Activated gamma-delta T cell (primary cell): Measurements from ENCODE around the gene ANO9.

Source experiments
- DNase-seq: peaks from one replicate; lab custom pipeline; 2025; lab: John Stamatoyannopoulos, UW
- total RNA-seq, 2 donors: gene quantifications; one replicate each; lab custom pipeline; 2026; lab: John Stamatoyannopoulos, UW

Gene ANO9, protein sequence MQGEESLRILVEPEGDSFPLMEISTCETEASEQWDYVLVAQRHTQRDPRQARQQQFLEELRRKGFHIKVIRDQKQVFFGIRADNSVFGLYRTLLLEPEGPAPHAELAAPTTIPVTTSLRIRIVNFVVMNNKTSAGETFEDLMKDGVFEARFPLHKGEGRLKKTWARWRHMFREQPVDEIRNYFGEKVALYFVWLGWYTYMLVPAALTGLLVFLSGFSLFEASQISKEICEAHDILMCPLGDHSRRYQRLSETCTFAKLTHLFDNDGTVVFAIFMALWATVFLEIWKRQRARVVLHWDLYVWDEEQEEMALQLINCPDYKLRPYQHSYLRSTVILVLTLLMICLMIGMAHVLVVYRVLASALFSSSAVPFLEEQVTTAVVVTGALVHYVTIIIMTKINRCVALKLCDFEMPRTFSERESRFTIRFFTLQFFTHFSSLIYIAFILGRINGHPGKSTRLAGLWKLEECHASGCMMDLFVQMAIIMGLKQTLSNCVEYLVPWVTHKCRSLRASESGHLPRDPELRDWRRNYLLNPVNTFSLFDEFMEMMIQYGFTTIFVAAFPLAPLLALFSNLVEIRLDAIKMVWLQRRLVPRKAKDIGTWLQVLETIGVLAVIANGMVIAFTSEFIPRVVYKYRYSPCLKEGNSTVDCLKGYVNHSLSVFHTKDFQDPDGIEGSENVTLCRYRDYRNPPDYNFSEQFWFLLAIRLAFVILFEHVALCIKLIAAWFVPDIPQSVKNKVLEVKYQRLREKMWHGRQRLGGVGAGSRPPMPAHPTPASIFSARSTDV
- total RNA-seq = 117 to 122 reads per million in 2 donors

DNA sequence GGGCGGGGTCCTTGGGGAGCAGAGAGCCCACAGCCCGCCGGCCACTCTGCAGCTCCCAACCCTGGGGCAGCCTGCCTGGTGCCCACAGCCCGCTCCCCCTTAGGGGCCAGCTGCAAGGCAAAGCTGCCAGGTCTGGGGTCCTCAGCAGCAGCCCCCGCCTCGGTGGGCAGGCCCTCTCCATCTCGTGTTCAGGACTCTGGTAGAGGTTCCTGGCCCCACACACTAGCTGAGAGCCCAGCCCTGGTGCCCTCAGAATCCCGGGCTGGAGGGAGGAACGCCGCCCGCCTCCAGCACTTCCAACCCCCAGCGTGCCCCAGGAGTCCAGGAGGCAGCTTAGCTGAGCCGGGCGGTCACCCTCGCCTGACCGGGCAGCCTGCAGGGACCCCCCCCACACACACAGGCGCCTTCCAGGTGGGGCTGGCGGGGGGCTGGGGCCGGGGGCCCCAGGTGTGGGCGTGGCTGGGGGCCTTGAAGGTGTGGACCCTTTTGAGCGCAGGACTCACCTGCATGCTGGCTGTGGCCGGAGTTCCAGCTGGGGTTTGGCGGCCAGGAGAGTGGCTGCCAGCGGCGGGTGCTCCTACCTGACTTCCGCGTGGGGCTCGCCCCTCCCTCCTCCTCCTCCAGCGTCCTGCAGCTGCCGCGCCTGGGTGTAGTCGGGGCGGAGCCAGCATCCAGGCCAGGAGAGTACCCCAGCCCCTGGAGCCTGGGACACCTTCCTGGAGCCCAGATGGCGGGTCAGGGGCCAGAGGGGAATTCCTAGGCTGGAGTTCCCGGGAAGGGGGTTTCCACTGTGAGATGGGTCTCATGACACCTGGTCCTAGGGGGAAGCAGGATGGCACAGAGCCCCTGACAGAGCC lies at the start of gene ANO9:
Gene ANO9, minus strand, starts transcription at position 594 of the 857 bp plus-strand sequence. Its CDS starts 85 bp downstream, at position 509.
- DNase-seq = no peak

DNA sequence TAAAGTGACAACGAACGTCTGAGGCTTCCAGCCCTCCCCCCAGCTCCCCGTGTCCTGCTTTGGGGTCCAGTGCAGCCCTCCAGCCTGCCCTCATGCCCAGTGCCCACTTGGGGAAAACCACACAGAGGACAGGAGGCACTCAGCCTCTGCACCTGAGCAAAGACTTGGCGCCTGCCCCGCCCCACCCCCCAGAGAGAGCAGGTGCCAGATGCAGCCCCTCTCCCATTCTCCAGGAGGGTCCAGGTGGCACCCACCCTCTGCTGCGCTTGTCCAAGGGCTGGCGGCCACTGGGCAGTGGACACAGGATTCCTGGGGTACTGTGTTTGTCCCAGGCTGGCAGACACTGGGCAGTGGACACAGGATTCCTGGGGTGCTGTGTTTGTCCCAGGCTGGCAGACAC lies 49.5 kb upstream of the ANO9 start:
- no peak for DNase-seq

DNA sequence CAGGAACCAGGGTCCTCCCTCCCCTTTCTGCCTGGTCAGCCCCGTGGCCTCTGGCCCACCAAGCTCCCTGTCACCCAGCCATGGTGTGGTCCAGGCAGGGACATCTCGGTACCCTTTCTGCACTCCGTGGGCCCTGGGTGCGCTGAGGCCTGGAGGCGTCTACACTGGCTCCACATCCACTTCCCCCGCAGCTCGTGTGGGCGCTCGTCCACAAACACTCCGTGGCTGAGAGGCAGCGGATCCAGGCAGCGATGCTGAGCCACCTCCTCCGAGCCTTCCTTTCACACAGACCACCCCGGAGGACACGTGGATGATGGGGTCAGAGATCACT lies 49.1 kb upstream of the ANO9 start:
- DNase-seq = no peak

DNA sequence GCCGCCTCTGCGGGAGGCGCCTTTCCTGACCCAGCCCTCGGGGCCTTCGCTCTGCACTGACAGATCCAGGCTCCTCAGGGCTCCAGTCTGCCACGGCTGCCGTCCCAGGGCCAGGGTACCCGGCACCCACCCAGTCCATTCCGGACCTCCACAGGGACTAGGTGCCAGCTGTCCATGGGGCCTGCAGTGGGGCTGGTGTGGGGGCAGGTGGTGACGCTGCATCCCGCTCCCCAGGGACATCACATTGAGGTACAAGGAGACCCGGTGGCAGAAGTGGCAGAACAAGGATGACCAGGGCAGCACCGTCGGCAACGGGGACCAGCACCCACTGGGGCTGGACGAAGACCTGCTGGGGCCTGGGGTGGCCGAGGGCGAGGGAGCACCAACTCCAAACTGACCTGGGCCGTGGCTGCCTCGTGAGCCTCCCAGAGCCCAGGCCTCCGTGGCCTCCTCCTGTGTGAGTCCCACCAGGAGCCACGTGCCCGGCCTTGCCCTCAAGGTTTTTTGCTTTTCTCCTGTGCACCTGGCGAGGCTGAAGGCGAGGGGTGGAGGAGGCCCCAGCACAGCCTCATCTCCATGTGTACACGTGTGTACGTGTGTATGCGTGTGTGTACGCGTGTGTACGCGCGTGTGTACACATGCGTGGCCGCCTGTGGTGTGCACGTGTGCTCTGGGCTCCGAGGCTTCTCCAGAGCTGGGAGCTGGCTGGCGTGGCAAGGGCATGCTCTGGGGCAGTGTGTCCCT lies 48.5 kb upstream of the ANO9 start:
- DNase-seq = no peak

DNA sequence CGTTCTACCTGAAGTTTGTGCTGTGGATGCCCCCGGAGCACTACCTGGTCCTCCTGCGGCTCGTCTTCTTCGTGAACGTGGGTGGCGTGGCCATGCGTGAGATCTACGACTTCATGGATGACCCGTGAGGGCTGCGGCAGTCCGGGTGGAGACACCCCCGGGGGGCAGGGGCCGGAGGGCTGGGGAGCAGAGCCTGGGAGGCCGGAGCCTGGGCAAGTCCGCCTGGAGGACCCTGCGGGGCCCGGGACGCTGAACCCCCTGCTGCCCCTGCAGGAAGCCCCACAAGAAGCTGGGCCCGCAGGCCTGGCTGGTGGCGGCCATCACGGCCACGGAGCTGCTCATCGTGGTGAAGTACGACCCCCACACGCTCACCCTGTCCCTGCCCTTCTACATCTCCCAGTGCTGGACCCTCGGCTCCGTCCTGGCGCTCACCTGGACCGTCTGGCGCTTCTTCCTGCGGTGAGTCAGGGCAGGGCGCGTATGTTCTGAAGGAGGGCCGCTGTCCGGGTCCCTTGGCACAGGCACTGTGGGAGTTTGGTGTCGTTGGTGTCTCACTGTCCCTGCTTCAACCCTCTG lies 47.9 kb upstream of the ANO9 start:
- no peak for DNase-seq

DNA sequence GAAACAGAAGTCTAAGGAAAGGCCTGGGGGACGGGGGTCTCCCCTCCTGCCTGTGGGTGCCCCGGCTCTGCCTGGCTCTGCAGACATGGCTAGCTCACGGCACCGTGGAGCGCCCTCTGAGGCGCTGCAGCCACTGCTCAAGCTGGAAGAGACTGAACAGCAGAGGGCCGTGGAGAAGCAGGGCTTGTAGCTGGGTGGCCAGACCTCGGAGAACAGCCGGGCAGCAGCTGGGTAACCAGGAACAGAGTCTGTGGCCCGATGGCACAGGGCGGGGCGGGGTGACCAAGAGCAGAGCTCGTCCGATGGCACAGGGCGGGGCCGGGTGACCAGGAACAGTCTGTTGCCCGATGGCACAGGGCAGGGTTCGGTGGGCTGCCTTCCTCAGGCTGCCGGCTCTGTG lies 47.2 kb upstream of the ANO9 start:
- no peak for DNase-seq

DNA sequence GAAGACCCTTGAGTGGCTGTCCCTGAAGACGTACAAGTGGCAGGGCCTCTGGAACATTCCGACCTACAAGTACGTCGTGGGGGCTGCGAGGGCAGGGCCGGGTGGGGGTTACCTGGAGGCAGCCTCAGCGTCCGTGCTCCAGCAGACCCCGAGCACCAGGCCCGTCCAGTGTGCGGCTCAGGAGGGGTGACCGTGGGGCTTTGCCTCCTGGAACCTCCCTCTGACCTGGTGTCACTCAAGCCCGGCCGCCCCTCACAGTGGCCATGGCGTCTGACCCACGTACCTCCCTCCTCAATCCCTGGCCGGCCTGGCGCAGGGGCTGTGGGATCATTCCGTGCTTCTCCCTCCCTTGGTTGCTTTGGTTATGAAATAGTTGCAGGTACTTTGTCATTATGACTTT lies 46.8 kb upstream of the ANO9 start:
- DNase-seq = no peak

DNA sequence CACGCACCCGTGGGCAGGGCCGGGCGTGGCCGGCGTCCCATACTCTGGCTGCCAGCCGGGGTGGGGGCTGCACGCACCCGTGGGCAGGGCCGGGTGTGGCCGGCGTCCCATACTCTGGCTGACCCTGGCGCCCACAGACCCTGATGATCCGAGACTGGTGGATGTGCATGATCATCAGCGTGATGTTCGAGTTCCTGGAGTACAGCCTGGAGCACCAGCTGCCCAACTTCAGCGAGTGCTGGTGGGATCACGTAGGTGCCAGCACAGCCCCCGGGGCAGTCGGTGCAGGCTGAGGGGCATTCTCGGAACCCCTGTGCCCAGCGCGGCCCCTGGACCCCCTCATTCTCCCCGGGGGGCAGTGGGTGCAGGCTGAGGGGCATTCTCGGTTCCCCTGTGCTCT lies 46.3 kb upstream of the ANO9 start:
- DNase-seq = no peak

DNA sequence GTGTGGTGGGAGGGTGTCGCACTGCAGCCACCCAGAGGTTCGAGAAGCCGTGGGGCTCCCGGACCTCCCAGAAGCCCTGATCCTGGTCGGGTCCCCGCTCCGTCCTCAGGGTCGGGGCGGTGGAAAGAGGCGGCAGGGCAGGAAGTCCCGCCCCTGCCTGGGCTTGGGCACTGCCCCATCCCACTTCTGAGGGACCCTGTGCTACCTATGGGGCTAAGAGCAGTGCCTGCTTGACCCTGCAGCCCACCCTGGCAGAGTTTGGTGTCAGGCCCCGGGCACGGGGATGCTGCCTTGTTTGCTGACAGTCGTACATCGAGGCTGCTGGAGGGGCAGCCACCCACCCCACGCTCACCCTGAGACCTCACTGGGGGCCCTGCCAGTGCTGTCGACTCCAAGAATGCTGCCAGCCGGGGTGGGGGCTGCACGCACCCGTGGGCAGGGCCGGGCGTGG lies 45.8 kb upstream of the ANO9 start:
- DNase-seq = no peak

DNA sequence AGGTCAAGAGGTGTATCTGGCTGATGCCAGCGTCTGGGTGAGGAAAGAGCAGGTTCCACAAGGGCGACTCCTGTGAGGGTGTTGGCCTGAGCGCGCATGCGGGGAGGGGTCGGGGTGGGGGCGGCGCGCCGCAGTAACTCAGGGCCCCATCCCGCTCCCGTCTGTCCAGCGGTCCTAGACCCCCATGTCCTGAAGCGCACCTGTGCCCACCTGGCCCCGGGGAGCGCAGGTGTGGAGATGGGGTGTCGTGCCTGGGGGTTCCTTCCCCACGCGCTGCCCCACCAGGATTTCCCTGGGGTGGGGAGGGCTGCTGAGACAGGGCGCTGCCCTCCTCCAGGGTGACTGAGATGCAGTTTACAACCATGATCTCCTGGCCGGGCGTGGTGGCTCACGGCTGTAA lies 44.4 kb upstream of the ANO9 start:
- no peak for DNase-seq

DNA sequence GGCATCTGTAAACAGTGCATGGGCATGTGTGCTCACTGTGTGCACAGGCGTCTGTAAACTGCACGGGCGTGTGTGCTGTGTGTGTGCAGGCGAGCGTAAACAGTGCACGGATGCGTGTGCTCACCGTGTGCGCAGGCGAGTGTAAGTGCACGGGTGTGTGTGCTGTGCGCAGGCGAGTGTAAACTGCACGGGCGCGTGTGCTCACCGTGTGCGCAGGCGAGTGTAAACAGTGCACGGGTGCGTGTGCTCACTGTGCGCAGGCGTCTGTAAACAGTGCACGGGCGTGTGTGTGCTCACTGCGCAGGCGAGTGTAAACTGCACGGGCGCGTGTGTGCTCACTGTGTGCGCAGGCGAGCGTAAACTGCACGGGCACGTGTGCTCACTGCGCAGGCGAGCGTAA lies 42.8 kb upstream of the ANO9 start:
- no peak for DNase-seq

DNA sequence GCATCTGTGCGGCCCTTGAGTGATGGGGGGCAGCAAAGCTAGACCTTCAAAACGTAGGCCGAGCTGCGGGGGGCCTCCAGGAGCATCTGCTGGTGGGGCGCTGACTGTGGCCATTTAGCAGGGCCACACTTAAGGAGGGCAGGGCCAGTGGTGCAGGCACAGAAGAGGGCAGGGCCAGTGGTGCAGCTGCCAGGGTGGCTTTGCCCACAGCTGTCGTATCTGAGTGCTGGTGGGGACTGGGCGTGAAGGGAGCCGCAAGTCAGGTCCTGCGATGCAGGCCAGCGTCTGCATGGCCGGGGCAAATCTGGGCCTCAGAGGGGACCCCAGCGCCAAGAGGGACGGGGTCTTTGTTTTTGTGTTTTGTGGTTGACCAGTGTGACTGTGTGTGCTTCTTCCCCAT lies 37.5 kb upstream of the ANO9 start:
- no peak for DNase-seq

DNA sequence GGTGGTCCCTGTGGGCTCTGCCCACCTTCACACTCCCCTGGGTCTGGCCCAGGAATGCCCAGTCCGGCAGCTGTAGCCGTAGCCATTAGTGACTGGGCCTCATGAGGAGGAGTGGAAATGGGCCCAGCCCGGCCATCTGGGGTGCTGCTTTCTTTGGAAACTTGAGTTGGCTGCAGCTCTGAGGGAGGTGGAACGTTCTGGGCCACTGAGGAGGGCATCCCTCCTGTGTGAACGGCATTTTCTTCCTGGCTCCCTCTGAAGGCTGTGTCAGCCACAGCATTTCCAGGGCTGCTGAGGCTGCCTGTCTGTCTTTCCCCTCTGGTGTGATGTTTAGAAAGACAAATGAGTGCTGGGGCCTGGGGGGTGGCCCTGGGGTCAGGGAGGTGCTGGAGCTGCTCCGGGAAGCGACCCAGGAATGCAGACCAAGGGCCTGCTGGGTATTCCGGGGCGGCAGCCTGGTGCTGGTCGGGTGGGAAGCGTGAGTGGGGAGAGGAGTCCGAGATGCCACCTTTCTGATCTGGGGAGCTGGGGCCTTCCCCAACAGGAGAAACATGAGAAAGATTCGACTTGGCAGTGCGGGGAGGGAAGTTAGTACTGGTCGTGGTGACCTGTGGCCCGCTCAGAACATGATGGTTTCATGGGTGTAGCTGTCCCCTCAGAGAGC lies 35.4 kb upstream of the ANO9 start:
- no peak for DNase-seq

DNA sequence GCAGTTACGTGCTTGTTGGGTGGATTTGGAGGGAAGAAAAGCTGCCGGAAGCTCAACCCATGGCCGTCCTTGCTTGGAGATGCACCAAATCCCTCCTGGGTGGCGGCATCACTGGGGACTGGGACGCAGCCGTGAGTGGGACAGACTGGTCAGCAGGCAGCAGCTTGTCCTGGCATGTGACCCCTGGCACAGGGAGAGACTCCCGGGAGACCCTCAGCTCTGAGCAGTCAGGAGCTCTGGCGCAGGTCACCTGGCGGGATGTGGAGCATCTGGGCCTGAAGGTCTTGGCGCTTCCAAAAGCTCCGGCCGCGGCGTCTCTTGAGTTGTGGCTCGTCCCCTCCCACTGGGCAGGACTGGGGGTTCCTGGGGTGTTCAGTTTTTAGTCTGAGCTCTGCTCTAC lies 34.6 kb upstream of the ANO9 start:
- DNase-seq = no peak

DNA sequence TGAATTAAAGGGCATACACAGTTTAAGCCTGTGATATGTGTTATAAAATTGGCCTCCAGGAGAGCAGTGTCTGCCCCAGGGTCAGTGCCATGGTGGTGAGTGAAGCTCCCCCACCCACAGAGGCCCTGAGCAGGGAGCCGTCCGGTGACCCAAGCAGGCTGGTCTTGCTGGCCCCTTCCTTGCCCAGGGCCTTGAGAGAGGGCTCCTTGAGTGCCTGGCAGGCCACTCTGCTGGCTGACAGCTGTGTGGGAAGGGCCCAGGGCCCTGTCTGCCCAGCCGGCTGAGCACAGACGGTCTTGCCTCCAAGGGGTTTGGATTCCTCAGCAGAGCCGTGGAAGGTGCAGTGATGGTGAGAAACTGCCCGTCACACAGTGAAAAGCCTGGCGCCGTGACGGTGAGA lies 34.1 kb upstream of the ANO9 start:
- no peak for DNase-seq

DNA sequence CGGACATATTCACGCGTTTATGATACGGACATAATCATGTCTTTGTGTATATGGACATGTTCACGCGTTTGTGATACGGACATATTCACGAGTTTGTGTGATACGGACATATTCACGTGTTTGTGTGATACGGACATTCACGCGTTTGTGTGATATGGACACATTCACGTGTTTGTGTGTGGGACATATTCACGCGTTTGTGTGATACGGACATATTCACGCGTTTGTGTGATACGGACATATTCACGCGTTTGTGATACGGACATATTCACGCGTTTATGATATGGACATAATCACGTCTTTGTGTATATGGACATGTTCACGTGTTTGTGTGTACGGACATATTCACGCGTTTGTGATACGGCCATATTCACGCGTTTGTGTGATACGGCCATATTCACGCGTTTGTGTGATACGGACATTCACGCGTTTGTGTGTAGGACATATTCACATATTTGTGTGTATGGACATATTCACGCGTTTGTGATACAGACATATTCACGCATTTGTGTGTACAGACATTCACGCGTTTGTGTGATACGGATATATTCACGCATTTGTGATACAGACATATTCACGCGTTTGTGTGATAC lies 33.2 kb upstream of the ANO9 start:
- no peak for DNase-seq

DNA sequence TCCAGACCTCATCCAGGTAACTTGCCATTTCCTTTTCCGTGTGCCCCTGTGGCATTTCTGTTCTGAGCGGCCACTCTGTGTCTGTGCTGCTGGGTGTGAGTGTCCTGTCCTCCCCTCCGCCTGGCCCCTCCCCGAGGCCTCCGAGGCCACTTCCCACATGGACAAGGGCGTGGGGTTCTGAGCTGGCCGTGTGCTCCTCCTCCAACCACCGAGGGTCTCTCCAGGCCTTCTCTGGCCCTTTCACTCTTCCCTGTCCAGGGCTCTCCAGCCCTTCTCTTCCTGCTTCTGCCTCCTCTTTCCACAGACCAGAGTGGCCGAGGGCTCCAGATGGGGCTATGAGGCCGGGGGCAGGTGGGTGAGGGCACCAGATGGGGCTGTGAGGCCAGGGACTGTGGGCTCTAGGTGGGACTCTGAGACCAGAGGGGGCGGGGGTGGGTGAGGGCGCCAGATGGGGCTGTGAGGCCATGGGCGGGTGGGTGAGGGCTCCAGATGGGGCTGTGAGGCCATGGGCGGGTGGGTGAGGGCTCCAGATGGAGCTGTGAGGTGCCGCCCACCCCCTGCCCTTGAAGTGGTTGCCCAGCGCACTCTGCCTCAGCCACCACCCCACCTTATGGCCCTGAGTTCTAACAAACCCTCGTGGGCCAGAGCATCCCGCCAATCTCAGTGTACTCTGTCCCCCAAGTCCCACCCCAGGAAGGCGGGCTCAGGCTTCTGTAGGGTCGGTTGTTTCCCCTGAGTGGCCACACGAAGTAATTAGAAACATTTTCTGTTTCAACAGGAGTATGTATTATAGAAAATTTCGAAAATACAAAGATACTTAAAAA lies 32.4 kb upstream of the ANO9 start:
- DNase-seq = no peak

DNA sequence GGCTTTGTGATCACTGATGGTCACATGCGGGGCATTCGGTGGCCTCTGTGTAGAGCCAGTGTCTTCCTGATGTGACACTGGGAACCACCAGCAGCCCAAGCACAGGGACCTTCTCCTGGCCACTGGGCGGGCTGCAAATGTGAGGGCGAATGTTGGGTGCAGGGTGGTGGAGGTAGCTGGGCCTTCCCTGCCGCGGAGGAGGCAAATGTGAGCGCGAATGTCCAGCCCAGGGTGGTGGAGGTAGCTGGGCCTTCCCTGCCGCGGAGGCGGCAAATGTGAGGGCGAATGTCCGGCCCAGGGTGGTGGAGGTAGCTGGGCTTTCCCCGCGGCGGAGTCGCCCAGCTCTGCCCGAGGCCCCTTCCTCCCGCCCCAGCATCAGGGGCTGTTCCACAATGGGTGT lies 31.6 kb upstream of the ANO9 start:
- DNase-seq = no peak

DNA sequence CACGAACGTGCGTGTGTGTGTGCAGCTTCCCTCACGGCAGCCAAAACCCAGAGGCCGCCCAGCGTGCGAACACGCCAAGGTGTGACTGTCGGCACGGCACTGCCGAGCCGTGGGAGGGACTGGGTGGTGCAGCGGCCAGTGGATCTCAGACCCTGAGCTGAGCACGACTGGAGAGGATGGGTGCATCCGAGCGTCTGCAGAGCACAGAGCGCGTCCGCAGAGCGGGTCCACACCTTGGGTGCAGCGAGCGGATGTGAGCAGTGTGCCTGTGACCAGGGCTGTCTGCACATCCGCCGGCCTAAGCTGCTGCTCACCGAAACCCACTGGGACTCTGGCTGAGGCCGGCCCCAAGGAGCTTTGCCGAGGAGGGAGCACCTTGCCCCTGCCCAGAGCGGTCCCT lies 31.0 kb upstream of the ANO9 start:
- DNase-seq = no peak

DNA sequence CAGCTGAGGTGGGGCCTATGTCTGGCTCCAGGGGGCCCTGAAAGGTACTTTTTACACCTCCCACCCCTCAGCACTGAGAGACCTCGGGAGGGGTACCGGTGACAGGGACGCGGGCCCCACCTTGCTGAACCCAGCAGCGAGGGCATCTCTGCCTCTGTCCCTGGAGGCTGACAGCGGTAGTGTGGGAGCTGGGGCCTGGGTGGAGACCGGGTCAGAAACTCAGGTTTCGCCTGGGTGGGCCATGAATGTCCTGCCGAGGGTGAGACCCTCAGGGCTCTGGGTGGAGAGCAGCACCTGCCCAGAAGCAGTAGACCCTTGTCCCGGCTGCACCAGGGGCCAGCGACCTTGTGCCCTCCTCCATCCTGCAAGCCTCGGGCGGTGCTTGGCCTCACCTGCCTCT lies 30.5 kb upstream of the ANO9 start:
- no peak for DNase-seq
